Suprapubic skin (tissue), 3 donors: ENCODE data around the gene RPUSD3.

ENCODE experiments used
- EP300 ChIP-seq: sonication (generic); formaldehyde crosslinking; IDR thresholded peaks from one replicate; pipeline ENCODE4 v1.6.1; 2017; ENCODE audit warnings: antibody characterized with exemption
- POLR2A ChIP-seq, 2 donors: fragments of 450-650 bp; IDR thresholded peaks; one replicate each; pipeline ENCODE4 v1.6.1; 2017; ENCODE audit warnings: antibody characterized with exemption in 2 of 2, mild to moderate bottlenecking in 2 of 2, moderate library complexity in 2 of 2
- TF ChIP-seq, protein P1 (sequence below), 2 donors: fragments of 200-600 bp in 1 of 2; fragments of 450-650 bp in 1 of 2; sonication (generic) in 1 of 2; IDR thresholded peaks; one replicate each; pipeline ENCODE4 v1.5.1; 2016 to 2019; ENCODE audit warnings: antibody characterized with exemption in 2 of 2, mild to moderate bottlenecking in 1 of 2, moderate library complexity in 1 of 2

GRCh38 chr3:9803494-9803893, 40.3 kb downstream of the RPUSD3 start:
- TF ChIP-seq, protein P1, sequence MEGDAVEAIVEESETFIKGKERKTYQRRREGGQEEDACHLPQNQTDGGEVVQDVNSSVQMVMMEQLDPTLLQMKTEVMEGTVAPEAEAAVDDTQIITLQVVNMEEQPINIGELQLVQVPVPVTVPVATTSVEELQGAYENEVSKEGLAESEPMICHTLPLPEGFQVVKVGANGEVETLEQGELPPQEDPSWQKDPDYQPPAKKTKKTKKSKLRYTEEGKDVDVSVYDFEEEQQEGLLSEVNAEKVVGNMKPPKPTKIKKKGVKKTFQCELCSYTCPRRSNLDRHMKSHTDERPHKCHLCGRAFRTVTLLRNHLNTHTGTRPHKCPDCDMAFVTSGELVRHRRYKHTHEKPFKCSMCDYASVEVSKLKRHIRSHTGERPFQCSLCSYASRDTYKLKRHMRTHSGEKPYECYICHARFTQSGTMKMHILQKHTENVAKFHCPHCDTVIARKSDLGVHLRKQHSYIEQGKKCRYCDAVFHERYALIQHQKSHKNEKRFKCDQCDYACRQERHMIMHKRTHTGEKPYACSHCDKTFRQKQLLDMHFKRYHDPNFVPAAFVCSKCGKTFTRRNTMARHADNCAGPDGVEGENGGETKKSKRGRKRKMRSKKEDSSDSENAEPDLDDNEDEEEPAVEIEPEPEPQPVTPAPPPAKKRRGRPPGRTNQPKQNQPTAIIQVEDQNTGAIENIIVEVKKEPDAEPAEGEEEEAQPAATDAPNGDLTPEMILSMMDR (IDR thresholded peaks at IDR 0.05): no peak
- TF ChIP-seq POLR2A (IDR thresholded peaks at IDR 0.05) (no peak), EP300 (no peak)
